DMS153 (cell line): ENCODE data around the gene GPAM.
"Not testable (repeated sequence)": the region's sequence is repeated elsewhere in the genome, so short reads cannot be mapped to it uniquely, and the experiment has no call there.

Source experiments
- DNase-seq: peaks from one replicate; lab custom pipeline; 2025; lab: John Stamatoyannopoulos, UW

The GPAM gene

GRCh38 chr10:112183329-112184051 lies at the start of gene GPAM:
GPAM (minus strand) TSS chr10:112183765; CDS start chr10:112181784, 1,981 bp downstream.
- peak; percentile 84 for DNase-seq

- DNase-seq, result no peak
These were observed 49.1 kb upstream of the GPAM start for GRCh38 chr10:112232670-112233069.

GRCh38 chr10:112231602-112232400 lies 48.2 kb upstream of the GPAM start:
- no peak for DNase-seq

GRCh38 chr10:112230325-112230988 lies 46.9 kb upstream of the GPAM start:
- DNase-seq, result no peak

- DNase-seq, result no peak
These were observed 46.3 kb upstream of the GPAM start for GRCh38 chr10:112229901-112230300.

GRCh38 chr10:112229096-112229495 lies 45.5 kb upstream of the GPAM start:
- no peak for DNase-seq

GRCh38 chr10:112228366-112229088 lies 45.0 kb upstream of the GPAM start:
- DNase-seq, result not testable (repeated sequence)

- no peak for DNase-seq
These were observed 43.9 kb upstream of the GPAM start for GRCh38 chr10:112227331-112227987.

- DNase-seq, result no peak
These were observed 43.1 kb upstream of the GPAM start for GRCh38 chr10:112226439-112227248.

GRCh38 chr10:112225771-112226438 lies 42.3 kb upstream of the GPAM start:
- DNase-seq, result no peak

- DNase-seq, result no peak
These were observed 41.5 kb upstream of the GPAM start for GRCh38 chr10:112224933-112225529.

- no peak for DNase-seq
These were observed 40.2 kb upstream of the GPAM start for GRCh38 chr10:112223725-112224124.

GRCh38 chr10:112222799-112223198 lies 39.2 kb upstream of the GPAM start:
- DNase-seq, result no peak

- no peak for DNase-seq
These were observed 38.0 kb upstream of the GPAM start for GRCh38 chr10:112221545-112221944.

GRCh38 chr10:112218960-112219359 lies 35.4 kb upstream of the GPAM start:
- DNase-seq, result no peak

GRCh38 chr10:112218036-112218390 lies 34.4 kb upstream of the GPAM start:
- no peak for DNase-seq

- DNase-seq, result no peak
These were observed 33.9 kb upstream of the GPAM start for GRCh38 chr10:112217386-112218035.

GRCh38 chr10:112216966-112217365 lies 33.4 kb upstream of the GPAM start:
- DNase-seq, result no peak

- DNase-seq, result no peak
These were observed 32.6 kb upstream of the GPAM start for GRCh38 chr10:112216151-112216550.
